NCI-H2227 (cell line): ENCODE measurements around the gene TTC16.

Experiments used
- DNase-seq: peaks from one replicate; lab custom pipeline; 2025; ENCODE audit not compliant: unreplicated experiment; lab: John Stamatoyannopoulos, UW

Gene TTC16

DNA sequence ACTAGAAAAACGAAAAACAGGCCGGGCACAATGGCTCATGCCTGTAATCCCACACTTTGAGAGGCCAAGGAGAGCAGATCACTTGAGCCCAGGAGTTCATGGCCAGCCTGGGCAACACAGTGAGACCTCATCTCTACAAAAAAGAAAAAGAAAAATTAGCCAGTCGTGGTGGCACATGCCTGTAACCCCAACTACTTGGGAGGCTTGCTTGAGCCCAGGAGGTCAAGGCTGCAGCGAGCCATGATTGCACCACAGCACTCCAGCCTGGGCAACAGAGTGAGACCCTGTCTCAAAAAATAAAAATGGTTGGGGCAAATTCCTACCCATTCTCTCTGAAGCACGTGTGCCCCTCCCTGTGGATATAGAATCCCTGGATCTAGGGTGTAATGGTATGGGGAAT lies 17.5 kb upstream of the TTC16 start:
- no peak for DNase-seq

DNA sequence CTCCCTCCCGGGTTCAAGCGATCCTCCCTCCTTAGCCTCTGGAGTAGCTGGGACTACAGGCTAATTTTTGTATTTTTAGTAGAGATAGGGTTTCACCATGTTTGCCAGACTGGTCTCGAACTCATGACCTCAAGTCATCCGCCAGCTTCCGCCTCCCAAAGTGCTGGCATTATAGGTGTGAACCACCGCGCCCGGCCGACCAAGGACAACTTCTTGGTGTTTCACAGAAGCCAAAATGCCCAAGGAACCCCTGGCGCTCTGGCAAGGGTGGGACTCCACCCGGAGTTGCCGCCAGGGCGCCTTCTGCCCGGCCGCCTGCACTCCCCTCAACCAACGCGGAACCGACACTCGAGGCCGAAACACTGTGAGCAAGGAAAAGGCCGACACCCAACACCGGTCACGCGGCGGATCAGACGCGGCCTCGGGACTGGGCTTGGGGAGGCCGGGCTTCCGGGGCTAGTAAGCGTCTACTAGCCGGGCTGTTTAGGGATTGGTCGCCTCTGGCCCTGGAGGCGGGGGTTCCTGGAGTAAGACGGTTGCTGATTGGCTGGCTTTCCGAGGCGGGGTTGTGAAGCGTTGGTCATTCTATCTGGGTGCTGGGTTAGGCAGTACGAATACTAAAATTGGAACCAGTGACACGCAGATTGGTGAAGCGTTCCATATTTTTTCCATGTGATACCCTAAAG lies 16.8 kb upstream of the TTC16 start:
- peak; percentile 48 for DNase-seq

GRCh38 chr9:127700140-127700539 lies 15.7 kb upstream of the TTC16 start:
- DNase-seq, result no peak

DNA sequence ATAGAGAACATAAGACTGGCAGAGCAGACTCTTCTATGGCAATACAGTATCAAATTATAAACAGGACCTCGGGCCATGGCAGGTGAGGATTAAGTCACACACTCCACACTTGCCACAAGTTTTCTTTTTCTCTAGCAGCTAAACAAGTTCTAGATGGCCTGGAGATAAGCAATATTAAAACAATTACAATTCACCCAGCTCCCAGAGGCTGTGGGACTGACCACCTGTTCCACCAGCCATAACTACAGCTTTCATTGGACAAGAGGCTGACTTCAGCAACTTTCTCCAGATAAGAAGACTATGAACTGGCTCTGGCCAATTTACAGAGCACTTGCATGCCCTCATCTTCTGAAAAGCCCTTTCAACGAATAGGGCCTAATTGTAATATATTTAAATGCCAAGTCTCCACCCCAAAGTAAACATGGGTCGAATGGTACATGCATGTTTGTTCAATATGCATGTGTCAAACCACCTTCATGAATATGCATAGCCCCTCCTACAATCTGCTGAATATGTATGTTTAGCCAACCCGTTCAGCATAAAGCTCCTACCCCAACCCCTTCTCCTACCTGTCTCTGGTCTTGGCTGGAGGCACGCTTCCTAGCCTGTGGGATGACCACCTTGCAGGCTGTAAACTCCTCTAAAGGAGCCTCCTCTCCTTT lies 15.2 kb upstream of the TTC16 start:
- no peak for DNase-seq

DNA sequence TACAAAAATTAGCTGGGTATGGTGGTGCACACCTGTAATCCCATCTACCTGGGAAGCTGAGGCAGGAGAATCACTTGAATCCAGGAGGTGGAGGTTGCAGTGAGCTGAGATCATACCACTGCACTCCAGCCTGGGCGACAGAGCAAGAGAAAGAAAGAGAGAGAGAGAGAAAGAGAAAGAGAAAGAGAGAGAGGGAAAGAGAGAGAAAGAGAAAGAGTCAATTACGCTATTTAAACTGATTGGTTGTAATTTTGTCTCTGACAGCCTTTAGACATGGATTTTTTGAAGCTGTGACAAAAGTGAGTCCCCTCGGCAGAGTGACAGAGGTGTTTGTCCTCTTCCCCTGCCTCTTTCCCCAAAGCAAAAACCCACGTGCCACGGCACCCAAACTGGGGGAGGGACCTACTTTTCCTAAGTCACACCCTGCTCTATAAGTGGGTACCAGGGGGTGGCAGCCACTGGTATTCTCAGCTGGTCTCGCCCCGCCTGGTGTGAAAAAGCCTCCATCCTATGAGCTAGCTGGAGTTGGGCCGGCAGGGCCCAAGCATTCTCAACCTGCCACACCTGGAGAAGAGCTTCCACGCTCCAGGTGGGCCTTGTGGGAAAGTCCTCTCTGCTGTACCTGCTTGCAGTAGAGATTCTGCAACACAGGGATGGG lies 12.5 kb upstream of the TTC16 start:
- DNase-seq, result no peak

GRCh38 chr9:127705577-127706379 lies 10.1 kb upstream of the TTC16 start:
- DNase-seq, result no peak

DNA sequence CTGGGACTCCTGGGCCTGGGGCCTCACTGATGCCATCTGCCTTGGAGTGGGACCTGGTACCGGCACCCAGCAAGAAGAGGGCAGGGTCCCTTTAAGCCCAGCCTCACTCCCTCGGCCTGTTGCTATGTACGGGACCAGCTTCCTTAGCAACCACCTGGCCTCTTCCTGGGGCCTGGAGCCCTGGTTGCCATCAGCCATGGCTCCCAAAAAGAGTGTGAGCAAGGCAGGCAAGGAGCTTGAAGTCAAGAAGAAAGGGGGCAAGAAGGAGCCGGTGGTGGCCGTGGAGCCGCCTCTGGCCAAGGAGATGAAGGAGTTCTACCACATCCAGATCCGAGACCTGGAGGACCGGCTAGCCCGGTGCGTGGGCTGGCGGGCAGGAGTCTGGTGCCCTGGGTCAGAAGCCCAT lies 9.0 kb upstream of the TTC16 start, which contains the start of gene CFAP157:
CFAP157 (plus strand) TSS at position 153 of the 406 bp plus-strand sequence; CDS start at position 197, 44 bp downstream.
- peak; percentile 16 for DNase-seq

- DNase-seq, result no peak
Measured at GRCh38 chr9:127707766-127708165, 8.1 kb upstream of the TTC16 start.

- DNase-seq, result no peak
Measured at GRCh38 chr9:127708952-127709587, 6.8 kb upstream of the TTC16 start.

DNA sequence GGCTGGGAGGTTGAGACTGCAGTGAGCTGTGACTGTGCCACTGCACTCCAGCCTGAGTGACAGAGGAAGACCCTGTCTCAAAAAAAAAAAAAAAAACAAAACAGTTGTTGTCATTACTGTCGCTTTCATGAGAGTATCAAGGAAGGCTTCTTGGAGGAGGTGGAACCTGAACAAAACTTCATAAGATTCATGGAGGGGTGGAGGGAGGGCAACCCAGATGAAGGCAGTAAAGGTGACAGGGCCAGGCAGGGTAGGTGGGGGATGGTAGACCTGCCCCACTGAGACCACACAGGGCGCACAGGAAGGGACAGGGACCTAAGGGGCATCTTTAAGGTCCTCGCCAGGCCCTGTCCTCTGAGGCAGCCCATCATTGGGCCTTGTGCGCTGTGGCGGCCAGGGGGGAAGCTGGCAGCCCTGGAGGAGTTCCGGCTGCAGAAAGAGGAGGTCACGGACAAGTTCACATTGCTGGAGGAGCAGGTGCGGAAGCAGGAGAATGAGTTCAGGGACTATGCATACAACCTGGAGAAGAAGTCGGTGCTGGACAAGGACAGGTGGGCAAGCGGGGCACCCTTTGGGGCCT lies 5.6 kb upstream of the TTC16 start:
- DNase-seq, result no peak

DNA sequence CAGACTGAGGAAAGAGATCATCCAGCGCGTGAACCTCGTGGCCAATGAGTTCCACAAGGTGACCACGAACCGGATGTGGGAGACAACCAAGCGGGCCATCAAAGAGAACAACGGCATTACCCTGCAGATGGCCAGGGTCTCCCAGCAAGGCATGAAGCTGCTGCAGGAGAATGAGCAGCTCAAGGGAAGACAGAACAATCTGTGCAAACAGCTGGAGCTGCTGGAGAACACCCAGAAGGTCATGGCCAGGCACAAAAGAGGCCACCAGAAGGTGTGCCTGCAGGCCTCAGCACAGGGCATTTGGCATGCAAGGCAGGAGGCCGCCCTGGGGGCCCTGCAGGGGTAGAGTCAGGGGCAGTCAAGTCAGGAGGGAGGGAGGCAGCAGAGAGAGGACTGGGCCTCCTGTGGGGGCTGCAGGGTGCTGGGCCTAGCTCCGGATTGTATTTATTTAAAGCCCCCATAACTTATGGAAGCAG lies 4.6 kb upstream of the TTC16 start:
- DNase-seq, result no peak

DNA sequence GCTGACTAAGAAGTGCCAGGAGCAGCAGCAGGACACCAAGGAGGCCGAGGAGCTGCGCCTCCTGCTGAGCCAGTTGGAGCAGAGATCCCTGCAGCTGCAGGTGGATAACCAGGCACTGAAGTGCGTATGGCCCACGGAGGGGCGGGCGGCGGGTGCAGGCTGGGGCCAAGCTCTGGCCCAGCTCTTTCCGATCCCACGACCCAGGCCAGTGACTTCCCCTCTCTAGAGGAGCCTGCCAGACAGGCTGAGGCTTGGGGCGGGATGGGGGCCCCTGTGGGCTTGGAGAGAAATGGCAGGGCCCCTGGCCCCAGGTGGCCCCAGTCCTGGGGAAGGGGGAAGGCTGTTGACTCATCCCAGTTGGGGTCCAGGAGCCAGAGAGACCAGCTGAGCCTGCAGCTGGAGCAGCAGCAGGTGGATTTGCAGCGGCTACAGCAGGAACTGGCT lies 4.0 kb upstream of the TTC16 start:
- DNase-seq, result no peak

DNA sequence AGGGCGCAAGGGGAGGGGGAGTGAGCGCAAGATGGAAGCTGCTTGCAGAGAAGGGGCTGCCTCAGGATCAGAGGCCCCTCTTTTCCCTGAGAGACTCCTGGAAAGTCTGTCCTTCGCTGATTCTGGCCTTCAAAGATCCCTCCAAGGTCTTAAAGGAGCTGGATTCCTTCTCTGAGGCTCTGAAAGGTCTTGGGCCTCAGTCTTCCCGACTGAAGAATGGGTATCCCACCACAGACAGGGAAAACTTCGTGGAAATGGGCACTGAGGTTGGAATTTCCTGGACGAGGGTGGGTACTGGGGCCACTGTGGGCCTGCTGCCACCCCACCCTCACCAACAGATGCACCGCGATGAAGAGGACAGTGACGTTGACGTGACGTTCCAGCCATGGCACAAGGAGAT lies 3.5 kb upstream of the TTC16 start:
- no peak for DNase-seq

DNA sequence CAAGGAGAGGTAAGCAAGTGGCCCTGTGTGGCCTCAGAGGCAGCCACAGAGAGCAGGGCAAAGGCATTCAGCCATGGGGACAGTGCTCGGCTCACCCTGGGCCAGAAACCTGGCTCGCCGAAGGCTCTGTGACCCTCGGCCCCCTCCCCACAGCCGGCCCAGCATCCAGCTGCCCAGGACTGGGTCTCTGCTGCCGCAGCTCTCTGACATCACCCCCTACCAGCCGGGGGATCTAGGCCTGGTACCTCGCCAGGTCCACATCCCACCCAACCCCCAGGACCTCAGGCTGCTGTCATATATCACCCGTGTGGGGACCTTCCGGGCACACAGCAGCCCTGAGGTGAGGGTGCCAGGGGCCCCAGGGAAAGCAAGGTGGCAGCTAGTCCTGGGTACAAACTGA lies 3.0 kb upstream of the TTC16 start:
- DNase-seq, result no peak

DNA sequence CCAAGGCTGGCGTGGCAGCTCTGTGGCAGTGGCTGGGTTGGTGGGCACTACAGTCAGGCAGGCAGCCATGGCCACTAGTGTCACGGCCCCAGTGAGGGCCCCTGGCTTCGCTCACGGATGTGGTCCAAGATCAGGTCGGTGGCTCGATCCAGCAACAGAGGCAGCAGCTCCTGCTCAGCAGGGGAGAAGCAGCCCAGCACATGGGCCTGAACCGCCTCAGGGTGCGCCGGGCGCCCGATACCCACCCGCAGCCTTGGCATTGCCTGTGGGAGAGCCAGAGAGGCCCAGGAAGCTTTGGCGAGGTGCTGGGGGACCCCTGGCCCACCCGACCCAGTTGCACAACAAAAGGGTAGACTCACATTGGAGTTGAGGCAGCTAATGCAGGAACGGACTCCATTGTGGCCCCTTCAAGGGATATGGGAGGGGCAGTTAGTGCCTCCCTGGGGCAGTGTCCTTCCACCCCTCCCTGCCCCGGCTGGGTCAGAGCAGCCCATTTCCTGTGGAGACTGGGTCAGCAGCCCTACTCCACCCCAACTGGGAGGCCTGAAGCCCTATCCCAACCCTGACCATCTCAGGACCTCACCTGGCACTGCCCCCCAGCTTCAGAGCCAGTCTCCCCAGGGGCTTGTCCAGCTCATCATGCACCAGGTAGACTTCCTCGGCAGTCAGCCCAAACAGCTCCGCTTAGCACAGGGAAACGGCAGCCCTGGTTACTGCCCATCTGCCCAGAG lies 1.7 kb upstream of the TTC16 start:
- DNase-seq, result no peak

DNA sequence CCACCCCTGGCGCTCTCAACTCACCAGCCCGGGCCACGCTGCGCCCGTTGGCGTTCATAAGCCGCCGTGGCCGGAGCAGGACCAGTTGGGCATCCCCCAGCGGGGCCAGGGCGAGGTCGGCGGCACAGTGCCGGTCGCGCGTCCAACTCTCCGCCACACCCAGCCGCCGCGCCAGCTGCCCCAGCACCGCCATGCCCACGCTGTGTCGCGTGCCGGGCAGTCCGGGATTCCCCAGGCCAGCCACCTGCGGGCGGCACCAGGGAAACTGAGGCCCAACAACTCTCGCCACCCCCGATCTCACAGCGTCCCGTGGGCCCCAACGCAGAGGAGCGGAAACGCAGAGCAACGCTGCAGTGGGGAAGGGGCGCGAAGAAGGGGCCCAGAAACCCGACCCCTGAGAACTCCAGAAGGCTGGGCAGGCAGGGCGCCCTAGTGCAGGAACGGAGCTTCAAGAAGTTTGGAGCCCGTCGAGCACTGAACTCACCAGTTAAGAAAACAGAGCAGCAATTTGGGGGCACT lies 869 bp upstream of the TTC16 start:
- DNase-seq, result no peak

- no peak for DNase-seq
Measured at GRCh38 chr9:127716412-127716811, 533 bp downstream of the TTC16 start.

GRCh38 chr9:127717766-127718165 lies 1.9 kb downstream of the TTC16 start:
- no peak for DNase-seq

DNA sequence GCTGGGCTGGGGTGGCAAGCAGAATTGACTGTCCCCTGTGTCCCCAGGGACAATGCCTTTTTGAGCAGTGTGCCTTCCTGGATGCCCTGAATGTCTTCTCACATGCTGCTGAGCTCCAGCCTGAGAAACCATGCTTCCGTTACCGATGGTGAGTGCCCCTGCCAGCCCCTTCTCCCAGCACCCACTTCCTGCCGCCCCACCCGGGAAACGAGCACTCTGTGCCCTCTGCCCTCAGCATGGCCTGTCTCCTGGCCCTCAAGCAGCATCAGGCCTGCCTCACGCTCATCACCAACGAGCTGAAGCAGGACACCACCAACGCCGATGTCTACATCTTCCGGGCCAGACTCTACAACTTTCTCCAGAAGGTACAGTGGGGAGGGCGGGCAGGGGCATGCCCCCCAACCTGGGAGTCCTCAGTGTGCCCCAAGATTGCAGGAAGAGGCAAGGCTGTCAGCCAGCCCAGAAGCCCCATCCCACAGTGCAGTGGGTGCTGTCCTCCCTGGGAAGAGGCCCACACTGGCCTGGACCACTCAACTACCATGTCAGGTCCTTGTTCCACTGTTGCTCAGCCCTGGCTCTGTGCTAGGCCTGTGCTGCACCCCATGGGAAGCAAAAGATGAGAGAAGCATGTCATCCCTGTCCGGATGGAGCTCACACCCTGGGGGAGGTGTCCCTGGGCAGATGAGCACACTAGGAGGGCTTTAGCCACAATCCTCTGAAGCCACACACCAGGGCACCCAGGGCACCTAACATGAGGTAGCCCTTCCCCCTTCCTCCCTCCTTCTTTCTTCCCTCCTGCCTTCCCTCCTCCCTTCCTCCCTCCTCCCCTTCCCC lies 4.4 kb downstream of the TTC16 start:
- no peak for DNase-seq
